ACHN (cell line): ENCODE results near the gene ARL10.

Experiments used
- DNase-seq: peaks from one replicate; pipeline ENCODE4 v3.0.0-alpha.2; 2015
- in situ Hi-C: cut with HindIII; loops from 2 replicates; pipeline ENCODE4 v1.10.0; 2017; ENCODE audit warnings: low sequenced_read_pairs, low pct_ligation_motif_present, low pct_unique_long_range_greater_than_20kb

ARL10 gene

GRCh38 chr5:176386491-176386890 lies 21.2 kb downstream of the ARL10 start:
- DNase-seq, result no peak
- in situ Hi-C loops, result no loop called here

DNA sequence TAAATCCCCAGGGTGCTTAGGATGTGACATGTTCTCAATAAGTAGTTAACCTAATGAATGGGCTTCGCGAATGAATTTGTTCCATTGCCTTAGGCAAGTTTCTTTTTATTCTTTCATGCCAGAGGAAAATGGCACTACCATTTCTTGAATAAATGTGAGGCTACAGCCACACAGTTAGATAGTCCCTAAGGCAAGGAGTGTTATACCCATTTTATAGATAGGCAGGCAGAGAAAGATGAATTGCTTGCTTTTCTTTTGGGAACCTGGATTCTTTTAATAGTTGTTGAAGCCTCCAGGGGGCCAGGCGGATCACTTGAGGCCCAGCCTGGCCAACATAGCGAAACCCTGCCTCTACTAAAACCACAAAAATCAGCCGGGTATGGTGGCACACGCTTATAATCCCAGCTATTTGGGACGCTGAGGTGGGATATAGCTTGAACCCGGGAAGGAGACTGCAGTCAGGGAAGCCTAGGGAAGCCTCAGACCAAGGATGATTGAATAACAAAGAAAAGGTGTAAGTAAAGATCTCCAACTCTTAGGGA lies 22.2 kb downstream of the ARL10 start:
- peak; percentile 6 for DNase-seq
- in situ Hi-C loops, result no loop called here

GRCh38 chr5:176388003-176388443 lies 22.7 kb downstream of the ARL10 start:
- in situ Hi-C loops, result no loop called here
- DNase-seq, result peak; percentile 32

DNA sequence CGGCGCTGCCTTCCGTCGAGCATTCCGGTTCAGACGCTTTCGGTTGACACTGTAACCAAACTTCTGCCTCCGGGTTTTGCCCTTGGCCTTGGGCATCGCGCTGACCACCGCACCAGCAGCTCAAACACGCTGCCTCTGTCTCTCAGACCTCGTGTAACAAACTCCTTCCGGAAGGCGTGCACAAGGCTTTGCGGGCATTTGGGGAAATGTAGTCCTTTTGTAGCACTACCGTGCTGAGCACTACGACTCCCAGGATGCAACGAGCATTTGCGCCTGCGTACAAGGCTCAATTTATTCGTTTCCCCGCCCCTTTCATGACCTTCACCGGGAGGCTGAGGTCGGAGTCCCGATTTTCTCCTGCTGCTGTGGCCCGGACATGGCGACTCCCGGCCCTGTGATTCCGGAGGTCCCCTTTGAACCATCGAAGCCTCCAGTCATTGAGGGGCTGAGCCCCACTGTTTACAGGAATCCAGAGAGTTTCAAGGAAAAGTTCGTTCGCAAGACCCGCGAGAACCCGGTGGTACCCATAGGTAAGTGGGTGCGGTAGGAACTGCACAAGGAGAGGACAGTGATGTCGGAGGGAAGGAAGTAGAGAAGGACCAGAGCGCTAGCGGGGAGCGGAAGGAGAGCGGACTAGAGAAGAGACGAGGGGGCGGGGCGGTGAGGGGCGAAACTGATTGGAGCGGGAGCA lies 23.3 kb downstream of the ARL10 start, which contains the start of the genes HIGD2A and NOP16:
Gene HIGD2A (plus strand): TSS at position 308 of the 691 bp plus-strand sequence. CDS start 69 bp downstream, at position 377.
Gene NOP16 (minus strand): TSS at position 155 of the 691 bp plus-strand sequence. CDS start 59 bp downstream, at position 96.
- DNase-seq, result peak; percentile 98
- in situ Hi-C loops, result no loop called here

DNA sequence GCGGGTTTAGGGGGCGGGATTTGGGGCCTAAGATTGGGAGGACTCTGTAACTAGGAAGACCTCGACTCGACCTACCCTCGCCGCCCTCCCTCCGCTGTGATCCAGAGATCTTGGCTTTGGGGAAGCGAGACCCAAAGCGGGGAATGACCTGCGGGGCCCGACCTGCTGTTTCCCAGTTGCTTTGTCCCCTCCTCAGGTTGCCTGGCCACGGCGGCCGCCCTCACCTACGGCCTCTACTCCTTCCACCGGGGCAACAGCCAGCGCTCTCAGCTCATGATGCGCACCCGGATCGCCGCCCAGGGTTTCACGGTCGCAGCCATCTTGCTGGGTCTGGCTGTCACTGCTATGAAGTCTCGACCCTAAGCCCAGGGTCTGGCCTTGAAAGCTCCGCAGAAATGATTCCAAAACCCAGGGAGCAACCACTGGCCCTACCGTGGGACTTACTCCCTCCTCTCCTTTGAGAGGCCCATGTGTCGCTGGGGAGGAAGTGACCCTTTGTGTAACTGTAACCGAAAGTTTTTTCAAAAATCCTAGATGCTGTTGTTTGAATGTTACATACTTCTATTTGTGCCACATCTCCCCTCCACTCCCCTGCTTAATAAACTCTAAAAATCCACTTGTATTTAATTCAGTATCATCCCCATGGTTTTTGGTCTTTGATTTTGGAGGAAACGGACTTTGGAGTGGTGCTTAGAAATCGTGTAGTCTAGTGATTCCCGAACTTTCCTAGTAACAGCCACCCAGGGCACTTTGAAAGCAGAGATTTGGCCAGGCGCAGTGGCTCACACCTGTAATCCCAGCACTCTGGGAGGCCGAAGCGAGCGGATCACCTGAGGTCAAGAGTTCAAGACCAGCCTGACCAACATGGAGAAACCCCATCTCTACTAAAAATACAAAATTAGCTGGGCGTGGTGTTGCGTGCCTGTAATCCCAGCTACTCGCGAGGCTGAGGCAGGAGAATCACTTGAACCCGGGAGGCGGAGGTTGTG lies 24.1 kb downstream of the ARL10 start:
- in situ Hi-C loops, result no loop called here
- no peak for DNase-seq

GRCh38 chr5:176391479-176391878 lies 26.2 kb downstream of the ARL10 start:
- no peak for DNase-seq
- in situ Hi-C loops, result no loop called here

DNA sequence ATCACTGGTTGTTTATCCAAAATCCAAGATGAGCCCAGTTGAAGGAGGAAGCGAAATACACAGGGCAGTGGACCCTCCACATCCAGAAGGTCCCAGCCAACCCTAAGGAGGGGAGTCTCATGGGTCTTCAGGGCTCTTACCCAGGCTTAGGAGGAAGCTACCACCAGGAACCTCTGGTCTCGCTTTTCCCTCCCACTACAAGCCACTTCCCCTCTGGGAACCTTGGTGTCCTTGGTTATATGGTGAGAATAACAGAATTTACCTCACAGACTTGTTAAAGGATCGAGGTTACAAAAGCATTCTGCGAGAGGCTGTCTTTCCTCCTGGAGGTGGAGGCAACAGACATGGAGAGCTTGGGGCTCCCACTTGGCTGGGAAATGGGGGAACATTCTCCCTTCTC lies 26.7 kb downstream of the ARL10 start:
- DNase-seq, result no peak
- in situ Hi-C loops, result no loop called here

DNA sequence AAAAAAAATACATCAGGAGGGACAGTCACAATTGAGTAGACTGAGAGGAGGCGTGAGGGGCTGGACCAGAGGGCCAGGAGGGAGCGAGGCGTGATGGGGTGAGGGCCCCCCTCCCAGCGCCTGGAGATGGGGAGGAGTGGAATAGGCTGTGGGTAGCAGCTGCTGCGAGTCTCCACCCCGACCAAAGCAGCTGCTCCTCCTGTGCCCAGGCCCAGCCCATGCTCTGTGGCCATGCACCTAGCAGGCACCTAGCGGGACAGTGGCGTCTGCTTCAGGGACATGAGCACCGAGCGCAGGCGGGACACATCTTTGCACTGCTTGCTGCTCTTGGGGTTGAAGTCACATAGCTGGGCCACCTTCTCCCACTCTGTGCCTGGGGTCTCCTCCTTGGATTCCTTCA lies 27.2 kb downstream of the ARL10 start:
- no peak for DNase-seq
- in situ Hi-C loops, result no loop called here

GRCh38 chr5:176394096-176394495 lies 28.8 kb downstream of the ARL10 start:
- in situ Hi-C loops, result no loop called here
- no peak for DNase-seq

DNA sequence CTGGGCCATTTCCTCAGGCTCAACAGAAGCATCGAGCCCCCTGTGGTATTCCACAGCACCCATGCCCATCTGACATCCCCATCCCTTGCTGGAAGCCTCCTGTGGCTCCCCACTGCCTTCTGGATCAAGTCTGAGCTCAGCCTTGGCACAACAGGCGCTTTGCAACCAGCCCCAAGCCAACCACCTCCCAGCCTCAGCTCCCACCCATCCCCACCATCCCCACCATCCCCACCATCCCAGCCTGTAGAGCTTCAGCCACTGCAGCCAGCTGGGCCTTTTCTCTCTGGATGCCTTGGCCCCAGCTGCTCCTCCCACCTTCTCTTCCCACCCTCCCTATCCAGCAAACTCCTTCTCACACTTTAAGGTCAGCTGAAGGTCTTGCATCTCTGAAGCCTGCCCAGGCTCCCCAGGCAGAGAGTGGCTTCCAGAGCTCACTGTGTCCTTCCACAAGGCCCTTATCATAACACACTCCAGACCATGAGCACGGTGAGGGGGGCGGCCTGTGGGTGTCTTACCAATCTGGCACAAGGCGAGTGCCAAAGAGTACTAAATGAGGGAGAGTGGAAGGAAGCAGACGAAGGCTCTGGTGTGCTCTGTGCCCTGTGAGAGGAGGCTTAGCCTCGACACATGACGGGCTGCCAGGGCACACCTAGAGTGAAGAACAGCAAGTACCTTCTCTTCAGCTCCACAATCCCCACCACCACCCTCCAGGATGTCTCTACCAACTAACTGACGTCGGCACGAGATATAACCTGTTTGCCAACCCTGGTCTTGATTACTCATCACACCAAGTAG lies 29.8 kb downstream of the ARL10 start:
- in situ Hi-C loops, result no loop called here
- no peak for DNase-seq

- no peak for DNase-seq
- in situ Hi-C loops, result no loop called here
Observed at GRCh38 chr5:176396330-176396729, 31.0 kb downstream of the ARL10 start.

- in situ Hi-C loops, result no loop called here
- DNase-seq, result no peak
Observed at GRCh38 chr5:176397736-176398420, 32.6 kb downstream of the ARL10 start.

DNA sequence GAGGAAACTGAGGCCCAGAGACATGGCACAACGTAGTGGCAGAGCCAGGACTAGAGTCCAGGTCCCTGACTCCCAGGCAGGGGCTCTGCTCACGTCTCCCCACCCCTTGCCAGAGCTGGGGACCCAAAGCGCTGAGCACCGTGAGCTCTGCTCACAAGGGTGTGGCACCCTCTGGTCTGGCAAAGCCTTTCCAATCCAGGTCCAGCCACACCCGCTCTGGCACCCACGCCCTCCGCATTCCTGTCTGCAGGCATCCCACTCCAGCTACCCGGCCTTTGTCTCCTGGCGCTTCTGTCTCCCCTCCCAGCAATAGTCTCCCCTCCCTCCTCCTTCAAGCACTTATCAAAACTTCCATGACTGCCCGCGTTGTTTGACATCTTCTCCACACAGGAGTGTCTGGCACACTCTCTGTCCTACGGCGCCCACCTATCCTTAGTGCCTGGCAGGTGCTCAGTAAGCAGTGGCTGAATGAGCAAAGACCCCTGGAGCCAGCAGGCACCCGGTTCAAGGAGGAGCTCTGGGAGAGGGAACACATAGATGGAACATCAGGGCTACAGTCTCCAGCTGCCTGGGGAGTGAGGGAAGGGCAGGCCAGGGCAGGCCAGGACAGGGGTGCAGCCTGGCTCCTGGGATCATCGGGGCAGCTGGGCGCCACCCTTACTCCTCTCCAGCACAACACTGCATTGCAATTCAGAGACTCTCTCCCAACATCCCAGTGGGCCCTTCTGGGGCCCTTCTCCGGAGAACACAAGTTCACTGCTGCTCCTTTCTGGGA lies 35.3 kb downstream of the ARL10 start:
- in situ Hi-C loops, result no loop called here
- no peak for DNase-seq

GRCh38 chr5:176401281-176402205 lies 36.3 kb downstream of the ARL10 start:
- in situ Hi-C loops, result no loop called here
- DNase-seq, result no peak

DNA sequence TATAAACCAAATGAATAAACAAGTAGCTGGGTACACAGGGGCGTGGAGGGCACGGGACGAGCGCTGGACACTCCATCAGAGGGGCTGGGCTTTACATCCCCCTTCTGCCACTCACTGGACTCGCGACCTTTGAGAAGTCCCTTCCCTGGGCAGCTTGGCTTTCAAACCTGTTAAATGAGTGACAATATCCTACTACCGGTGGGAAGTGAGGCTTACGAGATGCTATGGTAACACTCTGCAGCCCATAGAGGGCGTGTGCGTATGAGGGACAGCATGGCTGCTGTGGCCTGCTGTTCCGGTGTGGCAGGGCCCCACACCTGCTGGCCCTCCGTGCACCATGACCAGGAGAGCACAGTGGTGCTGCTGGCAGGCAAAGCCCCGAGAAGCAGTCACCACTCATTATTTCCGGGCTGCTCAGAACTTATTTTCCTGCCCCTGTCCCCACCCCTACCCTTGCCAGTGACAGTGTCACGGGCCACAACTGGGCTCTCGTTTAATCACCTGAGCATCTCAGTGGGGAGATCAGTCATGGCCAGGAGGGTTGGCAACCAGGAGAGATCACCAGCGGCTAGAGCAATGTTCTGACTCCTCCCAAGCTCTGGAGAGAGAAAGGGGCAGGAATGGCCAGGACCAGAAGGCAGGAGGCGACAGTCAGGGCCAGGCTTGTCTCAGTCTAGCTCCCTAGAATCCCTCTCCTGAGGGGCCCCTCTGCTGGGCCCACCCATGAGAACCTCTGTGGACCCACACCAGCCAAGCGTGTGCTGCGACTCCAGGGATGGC lies 40.6 kb downstream of the ARL10 start:
- in situ Hi-C loops, result no loop called here
- no peak for DNase-seq
